ENCODE results near the gene GMCL1.

Gene GMCL1

DNA sequence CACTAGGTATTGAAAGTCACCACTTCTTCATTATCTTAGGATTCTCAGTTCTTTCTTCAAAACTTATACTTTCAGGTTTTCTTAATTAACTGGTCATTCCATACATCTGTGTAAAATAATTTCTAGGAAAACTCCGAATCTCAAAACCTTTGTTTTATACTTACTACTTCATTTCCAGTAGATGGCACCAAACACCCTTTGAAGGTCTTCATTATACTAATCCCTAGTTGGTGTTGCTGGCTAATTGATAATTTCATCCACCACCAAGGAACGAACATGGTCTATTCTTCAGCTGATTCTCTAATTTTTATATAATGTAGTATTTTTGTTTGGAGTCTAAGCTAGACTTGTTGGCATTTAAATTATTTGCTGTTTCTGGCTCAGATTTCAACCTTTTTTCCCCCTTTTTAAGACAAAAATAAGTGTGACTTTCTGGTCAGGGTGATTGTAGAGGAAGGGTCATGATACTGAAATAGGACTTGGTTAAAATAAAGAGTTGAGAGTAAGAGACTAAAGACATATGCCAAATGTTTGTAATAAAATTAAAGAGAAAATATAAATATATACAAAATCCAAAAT, 82.6 kb downstream of the GMCL1 start:
- Histone ChIP-seq H3K9me3 (no peaks in the 10 kb centered on the region), H3K4me1 (no peaks in the 10 kb centered on the region), H3K4me3 (ENCODE audit: low read depth, low read length) (no peak overlapping the region), H3K27me3 (no peaks in the 10 kb centered on the region), H3K36me3 (no peaks in the 10 kb centered on the region)
- TF ChIP-seq, protein P1, sequence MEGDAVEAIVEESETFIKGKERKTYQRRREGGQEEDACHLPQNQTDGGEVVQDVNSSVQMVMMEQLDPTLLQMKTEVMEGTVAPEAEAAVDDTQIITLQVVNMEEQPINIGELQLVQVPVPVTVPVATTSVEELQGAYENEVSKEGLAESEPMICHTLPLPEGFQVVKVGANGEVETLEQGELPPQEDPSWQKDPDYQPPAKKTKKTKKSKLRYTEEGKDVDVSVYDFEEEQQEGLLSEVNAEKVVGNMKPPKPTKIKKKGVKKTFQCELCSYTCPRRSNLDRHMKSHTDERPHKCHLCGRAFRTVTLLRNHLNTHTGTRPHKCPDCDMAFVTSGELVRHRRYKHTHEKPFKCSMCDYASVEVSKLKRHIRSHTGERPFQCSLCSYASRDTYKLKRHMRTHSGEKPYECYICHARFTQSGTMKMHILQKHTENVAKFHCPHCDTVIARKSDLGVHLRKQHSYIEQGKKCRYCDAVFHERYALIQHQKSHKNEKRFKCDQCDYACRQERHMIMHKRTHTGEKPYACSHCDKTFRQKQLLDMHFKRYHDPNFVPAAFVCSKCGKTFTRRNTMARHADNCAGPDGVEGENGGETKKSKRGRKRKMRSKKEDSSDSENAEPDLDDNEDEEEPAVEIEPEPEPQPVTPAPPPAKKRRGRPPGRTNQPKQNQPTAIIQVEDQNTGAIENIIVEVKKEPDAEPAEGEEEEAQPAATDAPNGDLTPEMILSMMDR (IDR thresholded peaks at IDR 0.05; ENCODE audit: low read depth, low read length), result peak; percentile 45
- no peak for DNase-seq

DNA sequence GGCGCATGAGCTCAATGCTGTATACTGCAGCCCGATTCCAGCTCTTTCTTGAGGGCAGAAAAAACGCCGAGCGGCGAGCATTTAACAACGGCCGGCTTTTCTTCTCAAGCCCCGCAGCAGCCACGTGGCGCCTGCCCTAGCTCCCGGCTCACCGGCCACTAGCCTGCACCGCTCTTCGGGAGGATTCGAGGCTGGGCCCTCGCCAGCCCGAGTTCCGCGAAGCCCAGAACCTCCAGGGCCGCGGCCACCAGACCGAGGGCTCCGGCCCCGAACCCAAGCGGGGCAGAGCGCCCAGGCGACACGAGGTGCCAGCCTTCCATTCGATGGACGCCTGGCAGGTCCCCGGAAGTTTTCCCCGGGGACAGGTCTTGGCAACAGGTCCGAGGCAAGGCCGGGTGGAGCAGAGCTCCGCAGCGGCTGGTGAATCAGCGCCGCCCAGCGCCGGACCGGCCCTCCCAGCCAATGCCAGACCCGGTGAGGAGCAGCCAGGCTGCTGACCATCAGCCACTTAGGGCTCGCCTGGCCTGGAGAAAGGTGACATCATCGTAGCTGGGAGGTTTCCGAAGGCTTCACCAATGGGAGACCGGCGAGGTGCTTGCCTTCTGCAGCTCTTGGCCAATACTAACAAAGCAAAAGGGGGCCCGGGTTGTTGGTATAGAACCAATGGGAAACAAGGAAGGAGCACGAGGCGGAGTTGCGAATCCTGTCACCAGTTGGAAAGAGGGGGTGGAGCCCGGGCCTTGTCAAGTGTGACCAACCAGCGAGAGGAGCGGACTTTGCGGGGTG, 84.9 kb downstream of the GMCL1 start:
- TF ChIP-seq, protein P1 (IDR thresholded peaks at IDR 0.05; ENCODE audit: low read depth, low read length), result peak; percentile 7; the same call in 1 of the 2 replicates
- peak; percentile 97 for DNase-seq
- H3K4me3 ChIP-seq (ENCODE audit: low read depth, low read length), result peak overlapping the region; percentile 66
- no peaks in the 10 kb centered on the region for H3K36me3 ChIP-seq
- no peaks in the 10 kb centered on the region for H3K4me1 ChIP-seq
- no peaks in the 10 kb centered on the region for H3K27me3 ChIP-seq
- H3K9me3 ChIP-seq, result no peaks in the 10 kb centered on the region

DNA sequence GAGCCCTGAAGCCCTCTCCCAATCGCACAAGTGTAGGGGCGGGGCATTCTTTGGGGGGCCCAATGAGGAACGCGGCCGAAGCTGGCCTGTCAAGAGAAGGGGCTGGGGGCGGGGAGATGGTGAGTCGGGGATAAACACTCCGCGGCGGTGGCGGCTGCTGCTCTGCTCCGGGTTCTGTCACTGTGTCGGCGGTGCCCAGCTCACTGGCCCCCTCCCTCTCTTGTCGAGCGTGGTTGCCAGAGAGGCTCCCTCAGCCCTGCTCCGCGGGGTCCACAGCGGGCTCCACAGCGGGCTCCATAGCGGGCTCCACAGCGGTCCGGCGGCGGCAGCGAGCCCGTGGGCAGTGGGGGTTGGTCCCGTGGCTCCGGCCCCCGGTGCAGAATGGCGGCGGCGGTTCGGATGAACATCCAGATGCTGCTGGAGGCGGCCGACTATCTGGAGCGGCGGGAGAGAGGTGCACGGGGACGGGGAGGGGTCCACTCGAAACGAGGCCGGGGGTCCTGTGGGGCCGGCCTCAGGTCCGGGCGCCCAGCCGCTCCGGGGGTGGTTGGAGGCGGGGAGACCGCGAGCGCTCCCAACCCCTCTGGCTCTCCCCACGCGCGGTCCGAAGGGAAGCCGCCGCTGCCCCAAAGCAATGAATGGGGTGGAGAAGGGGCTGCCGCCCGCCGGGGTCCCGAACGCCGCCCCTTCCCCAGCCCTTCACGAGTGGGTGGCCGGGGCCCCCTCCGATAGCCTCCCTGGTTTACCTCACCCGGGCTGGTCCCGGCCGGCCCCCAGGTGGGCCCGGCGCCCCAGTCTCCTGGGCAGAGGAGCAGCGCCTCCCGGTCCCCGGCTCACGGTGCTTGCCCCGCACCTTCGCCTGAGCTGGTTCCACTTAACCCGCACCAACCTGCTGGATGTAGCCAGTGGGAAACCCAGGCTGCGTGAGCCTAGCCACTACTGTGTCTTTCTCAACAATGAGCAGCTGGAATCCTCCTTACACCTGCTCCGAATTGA, 85.8 kb downstream of the GMCL1 start, which contains the start of gene MXD1:
MXD1 (plus strand) TSS at position 160 of the 996 bp plus-strand sequence; CDS start at position 382, 222 bp downstream.
- DNase-seq, result peak; percentile 12
- H3K4me1 ChIP-seq, result no peaks in the 10 kb centered on the region
- no peaks in the 10 kb centered on the region for H3K36me3 ChIP-seq
- no peaks in the 10 kb centered on the region for H3K27me3 ChIP-seq
- TF ChIP-seq, protein P1 (IDR thresholded peaks at IDR 0.05; ENCODE audit: low read depth, low read length), result no peak
- H3K9me3 ChIP-seq, result no peaks in the 10 kb centered on the region
- H3K4me3 ChIP-seq (ENCODE audit: low read depth, low read length), result peak within 1 kb of the TSS; percentile 70

DNA sequence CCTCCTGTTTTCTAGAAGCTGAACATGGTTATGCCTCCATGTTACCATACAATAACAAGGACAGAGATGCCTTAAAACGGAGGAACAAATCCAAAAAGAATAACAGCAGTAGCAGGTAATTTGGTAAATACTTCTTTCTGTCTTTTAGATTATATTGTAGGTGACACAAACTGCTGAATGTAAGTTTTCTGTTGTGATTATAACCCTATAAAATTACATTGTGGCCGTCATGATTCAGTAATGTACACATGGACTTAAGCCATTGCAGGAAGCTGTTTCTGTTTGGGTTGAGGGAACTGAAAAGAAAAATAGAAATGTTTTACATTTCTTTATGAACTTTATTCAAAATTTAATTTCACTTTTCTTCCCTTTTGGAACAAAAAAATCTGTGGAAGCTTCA, 86.6 kb downstream of the GMCL1 start:
- no peak for DNase-seq
- H3K4me3 ChIP-seq (ENCODE audit: low read depth, low read length), result peak overlapping the region; percentile 70
- no peaks in the 10 kb centered on the region for H3K27me3 ChIP-seq
- no peaks in the 10 kb centered on the region for H3K36me3 ChIP-seq
- H3K9me3 ChIP-seq, result no peaks in the 10 kb centered on the region
- TF ChIP-seq, protein P1 (IDR thresholded peaks at IDR 0.05; ENCODE audit: low read depth, low read length), result no peak
- H3K4me1 ChIP-seq, result no peaks in the 10 kb centered on the region

DNA sequence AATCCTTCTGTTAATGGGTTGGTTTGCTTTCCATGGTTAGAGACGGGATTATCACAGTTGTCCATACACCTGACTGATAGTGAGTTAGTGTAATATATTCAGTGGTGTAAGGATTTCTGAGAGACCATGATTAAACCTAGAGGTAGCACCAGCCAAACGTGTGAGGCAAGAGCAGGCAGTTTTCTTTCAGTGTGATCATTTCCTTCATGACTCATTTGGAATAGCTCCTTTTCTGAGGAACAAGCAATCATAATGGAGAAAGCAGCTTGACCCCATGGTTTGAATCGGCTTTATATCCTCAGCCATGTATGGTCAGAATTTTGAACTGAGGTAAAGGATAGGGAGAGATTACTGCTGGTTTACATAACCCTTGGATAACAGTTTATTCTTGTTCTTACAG, 88.4 kb downstream of the GMCL1 start:
- TF ChIP-seq, protein P1 (IDR thresholded peaks at IDR 0.05; ENCODE audit: low read depth, low read length), result no peak
- no peak for DNase-seq
- Histone ChIP-seq H3K4me1 (no peaks in the 10 kb centered on the region), H3K4me3 (ENCODE audit: low read depth, low read length) (no peak overlapping the region), H3K9me3 (no peaks in the 10 kb centered on the region), H3K27me3 (no peaks in the 10 kb centered on the region), H3K36me3 (no peaks in the 10 kb centered on the region)
